Measurements from ENCODE around the gene MYCL.

The MYCL gene

DNA sequence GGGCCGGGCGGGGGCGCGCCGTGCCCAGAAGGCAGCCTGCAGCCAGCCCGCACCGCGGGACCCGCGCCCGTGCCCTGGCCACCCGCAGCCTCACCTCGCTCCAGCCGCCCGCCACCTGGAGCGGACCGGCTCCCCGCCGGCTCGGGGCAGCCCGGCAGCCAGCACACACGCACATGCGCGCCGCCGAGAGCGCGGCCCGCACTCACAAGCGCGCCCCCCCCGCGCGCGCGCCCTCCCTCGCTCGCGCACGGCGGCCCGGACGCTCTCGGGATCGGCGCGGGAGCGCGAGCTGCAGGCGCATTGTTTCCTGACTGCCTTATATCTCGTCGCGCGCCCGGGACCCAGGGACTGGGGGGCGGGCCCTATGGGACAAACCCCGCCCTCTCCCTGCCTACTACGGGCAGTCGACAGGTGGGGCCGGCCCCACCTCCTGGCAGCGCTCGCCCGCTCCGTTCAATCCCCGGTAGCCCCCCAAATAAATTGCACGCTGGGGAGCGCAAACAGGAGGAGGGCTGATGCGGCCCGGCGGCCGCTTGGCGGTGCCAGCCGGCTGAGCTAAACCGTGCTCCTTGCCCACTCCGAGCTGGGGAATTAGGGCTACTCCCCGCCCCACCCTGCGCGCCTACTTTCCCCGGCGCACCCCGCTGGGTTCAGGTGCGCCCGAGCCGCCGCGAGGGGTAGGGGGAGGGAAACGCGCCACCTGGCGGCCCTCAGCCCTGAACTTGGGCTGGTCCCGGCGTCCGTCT is at the start of gene MYCL:
Gene MYCL, minus strand, starts transcription at position 204 of the 746 bp plus-strand sequence. CDS start 483 bp downstream, outside the sequence.
- peak; percentile 68 for DNase-seq (ENCODE audit: low read depth)

DNA sequence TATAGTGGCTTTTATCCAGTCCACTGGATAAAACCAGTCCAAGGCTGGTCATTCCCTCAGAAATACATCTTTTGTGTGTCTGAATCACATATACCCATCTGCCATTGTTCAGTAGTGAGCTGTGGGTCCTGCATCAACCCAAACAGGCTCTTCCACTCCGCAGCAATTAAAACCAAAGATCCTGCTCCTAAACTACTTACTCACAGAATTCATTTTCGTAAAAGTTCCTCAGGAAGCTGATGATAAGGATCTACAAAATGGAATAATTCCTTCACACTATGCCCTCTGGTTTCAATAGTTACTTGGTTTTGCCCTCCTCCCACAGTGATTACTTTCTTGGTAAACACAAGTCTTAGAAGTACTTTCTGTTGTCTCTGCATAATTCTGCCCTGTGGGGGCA is 48.2 kb upstream of the MYCL start:
- no peak for DNase-seq (ENCODE audit: low read depth)

- DNase-seq (ENCODE audit: low read depth) = no peak
These were observed 45.5 kb upstream of the MYCL start for GRCh38 chr1:39947260-39947659.

DNA sequence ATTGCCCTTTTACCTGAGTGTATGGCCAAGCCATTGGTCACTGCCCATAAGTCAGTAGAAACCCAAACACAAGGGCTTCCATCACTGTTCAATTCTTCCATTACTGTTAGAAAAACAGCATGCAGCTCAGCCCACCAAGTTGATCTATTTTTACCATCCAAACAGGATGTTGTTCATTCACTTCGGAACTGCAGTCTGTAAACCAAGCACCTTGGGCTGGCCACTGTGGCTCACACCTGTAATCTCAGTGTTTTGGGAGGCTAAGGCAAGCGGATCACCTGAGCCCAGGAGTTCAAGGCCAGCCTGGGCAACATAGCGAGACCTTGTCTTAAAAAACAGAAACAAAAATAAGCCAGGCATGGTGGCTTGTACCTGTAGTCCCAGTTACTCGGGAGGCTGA is 44.5 kb upstream of the MYCL start:
- no peak for DNase-seq (ENCODE audit: low read depth)

- DNase-seq (ENCODE audit: low read depth) = no peak
These were observed 42.8 kb upstream of the MYCL start for GRCh38 chr1:39944410-39945112.

- no peak for DNase-seq (ENCODE audit: low read depth)
These were observed 42.0 kb upstream of the MYCL start for GRCh38 chr1:39943471-39944290.

DNA sequence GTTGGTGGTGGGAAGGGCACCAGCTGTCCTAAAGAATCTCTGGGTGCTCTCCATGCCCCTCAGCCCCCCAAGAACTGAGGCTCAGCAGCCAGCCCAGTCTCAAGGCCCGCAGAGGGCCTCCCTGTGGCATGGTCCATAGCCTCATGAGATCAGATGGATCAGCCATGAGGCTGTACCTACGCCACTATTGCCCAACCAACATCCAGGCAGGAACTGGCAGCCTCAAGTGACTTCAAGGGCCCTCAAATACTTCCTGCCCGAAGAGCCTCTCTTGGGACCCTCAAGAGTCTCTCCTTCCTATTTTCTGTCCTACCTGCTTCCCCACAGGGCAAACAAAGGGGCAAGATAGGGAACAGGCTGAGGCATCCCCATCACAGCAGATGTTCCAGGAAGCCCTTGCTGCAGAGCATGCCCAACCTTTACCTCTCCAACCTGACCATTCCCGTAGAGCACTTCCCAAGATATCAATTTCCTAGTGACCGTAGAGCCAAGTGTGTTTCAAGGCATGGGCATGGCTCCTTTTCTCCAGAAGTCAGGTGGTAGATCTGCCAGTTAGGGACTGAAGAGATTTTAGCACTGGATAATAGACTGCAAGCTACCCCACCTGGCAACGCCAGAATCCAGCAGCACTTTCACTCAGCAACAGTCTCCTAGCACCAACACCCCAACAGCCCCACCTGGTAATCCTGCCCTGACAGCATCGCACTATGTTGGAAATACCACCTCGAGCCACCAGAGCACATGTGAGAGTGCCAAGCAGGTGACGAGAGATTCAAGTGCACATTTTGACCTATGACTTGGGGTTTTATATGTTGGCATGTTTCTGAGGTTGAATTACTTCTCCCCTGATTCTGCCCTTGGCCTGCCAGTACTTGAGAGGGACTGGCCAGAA is 39.5 kb upstream of the MYCL start:
- DNase-seq (ENCODE audit: low read depth) = no peak

GRCh38 chr1:39940253-39940652 is 38.5 kb upstream of the MYCL start:
- no peak for DNase-seq (ENCODE audit: low read depth)

- no peak for DNase-seq (ENCODE audit: low read depth)
These were observed 37.1 kb upstream of the MYCL start for GRCh38 chr1:39938856-39939255.

DNA sequence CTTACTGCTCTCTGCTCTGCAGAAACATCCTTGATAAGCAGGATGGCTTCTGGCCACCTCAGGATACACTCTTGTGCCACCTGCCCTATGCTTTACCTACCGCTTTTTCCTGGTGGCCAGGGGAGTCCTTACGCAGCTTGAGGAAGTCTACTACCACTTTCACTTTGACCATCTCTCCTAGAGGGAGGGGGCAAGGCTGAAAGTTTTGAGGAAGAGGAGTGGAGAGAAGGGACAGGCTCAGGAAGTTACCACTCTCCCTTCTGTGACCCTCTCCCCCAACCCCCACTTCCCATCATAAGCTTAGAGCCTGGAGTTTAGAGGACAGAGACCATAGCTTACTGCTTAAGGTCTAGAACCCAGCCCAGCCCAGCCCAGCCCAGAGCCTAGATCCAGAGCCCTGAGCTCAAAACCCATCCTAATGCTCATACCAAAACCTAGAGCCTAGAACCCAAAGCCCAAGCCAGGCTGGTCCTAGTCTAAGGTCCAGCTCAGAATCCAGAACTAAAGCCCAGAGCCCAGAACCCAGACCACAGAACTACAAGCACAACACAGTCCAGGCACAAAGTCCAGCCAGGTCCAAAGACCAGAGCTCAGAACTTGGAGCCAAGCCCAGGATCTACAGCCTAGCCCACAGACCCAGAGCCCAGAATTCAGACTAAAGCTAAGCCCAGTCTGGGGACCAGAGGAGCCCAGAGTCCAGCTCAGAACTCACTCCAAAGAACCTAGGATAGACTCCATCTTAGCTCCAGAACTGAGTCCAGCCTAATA is 35.2 kb upstream of the MYCL start:
- DNase-seq (ENCODE audit: low read depth) = no peak

DNA sequence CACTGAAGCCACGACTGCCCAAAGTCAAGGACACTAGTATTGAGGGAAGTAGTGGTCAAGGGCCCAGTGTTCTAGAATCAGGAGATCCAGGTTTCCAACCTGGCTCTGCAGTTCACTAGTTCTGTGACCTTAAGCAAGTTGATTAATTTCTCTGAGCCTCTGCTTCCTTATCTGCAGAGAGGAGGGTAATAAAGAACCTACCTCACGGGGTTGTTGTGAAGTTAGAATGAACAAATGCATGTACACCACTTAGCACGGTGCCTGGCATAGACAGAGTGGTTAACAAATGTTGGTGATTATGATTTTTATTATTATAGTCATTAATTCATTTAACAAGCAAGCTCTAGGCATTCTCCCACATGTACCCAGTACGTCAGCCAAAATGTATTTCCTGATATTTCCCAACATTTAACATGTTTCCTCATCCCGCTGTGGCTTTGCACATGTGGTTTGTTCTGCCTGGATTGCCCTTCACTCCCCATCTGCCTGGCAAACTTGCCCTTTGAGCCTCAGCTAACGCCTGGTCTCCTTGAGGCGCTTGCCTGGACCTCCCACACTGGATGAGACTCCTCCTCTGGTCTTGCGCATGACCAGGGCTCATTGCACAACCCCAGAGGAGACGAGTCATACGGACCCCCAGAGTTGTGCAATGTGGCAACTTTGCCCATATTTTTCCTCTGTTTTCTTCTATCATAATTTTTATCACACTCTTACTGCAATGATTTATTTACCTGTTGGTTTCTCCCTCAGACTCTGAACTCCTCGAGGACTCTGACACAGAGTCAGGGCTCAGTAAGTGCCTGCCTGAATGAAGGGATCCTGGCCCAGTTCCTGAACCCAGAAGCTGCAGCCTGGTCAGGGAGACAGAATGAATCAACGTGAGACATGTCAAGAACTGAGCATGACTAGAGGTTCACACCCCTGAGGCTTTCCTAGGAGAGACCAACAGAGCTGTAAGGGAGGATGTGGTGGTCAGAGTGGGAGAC is 32.5 kb upstream of the MYCL start:
- peak; percentile 96 for DNase-seq (ENCODE audit: low read depth)

GRCh38 chr1:39928809-39929587 is 27.3 kb upstream of the MYCL start:
- no peak for DNase-seq (ENCODE audit: low read depth)

GRCh38 chr1:39927538-39927937 is 25.8 kb upstream of the MYCL start:
- DNase-seq (ENCODE audit: low read depth) = peak; percentile 6

DNA sequence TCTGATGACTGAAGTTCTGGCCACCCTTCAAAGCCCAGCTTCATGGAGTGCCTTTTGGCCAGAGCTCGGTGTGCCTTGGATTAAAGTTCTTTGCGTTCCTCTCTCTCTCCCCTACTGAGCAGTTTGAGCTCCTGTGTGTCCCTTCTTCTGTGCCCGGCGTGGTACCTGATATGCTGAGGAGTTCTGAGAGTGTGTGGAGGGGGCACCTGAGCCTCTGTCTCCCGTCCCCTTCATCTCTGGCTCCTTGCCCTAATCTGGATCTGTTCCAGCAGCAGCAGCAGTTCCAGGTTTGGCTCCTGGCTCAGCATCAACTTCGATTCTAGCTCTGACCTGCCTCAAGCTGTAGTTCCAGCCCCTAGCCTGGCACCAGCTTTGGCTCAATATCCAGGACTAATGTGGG is 25.1 kb upstream of the MYCL start:
- no peak for DNase-seq (ENCODE audit: low read depth)

- DNase-seq (ENCODE audit: low read depth) = peak; percentile 31
These were observed 24.7 kb upstream of the MYCL start for GRCh38 chr1:39926343-39926793.

DNA sequence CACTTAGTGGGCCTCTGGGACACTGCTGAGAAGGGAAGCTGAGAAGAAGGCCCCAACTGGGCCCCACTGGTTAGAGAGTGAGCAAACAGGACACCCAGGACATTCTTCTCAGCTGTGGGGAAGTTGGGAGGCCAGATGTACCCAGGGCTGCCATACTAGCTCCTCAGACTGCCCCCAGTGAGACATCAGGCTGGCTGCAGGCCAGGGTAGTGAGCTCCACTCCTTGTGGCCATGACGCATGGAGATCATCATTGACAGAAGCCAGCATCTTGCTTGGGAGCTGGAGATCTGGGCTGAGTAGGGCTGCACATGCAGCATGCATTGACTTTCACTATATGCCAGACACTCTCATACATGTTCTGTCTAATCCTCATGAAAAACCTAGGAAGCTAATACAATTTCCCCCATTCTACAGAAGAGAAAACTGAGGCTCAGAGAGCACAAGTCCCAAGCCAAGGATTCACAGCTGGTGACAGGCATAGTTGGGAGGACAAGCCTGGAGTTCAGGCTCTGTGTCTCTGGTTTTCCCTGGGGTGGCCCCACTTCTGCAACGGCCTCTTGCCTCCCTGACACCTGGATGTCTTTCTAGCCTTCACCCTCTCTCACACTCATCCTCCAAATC is 24.1 kb upstream of the MYCL start:
- DNase-seq (ENCODE audit: low read depth) = peak; percentile 32

DNA sequence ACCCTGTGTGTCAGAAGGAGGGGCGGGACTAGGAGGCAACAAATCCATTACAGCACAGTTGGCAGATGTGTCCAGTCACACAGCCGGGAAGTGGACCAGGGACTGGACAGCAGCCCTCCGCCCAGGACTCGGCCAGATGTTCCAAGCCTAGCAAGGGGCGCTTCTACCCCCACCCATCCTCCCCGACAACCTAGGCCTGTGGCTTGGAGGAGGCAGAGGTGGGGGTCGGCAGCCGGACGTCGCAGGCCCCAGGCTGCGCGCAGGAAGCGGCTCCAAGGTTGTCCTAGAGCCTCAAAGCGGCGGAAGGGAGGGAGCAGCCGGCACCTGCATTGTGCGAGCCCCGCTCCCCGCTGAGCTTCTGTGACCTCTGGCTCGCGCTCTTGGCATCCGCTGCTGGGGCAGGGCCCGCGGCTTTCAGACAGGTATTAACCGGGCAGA is 20.6 kb upstream of the MYCL start:
- DNase-seq (ENCODE audit: low read depth) = no peak

DNA sequence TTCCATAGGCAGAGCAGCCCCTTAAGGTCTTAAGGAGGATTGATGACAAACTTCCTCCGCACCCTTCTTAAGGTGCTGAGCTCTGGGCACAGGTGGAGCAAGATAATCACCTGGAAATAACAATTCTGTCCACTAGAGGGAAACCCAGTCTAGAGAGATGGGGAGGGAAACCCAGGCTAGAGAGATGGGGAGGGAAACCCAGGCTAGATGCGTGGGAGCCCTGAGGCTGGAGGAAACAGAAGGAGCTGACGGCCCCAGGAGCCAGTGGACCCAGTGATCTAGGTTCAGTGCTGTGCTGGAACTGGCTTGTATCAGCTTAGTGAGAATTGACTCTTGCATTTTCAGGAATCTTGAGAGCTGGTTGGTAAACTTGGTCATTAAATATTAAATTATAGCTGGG is 17.8 kb upstream of the MYCL start:
- peak; percentile 63 for DNase-seq (ENCODE audit: low read depth)

All from EH (cell line).